IMR-90 (cell line): ENCODE measurements around the gene TMEM269. TPM values are rescaled to one million over a fixed set of nuclear protein-coding genes. Genes with fewer than 3 reads are reported as not detected.

ENCODE experiments used
- ATAC-seq: fragments of 200-7000 bp; cut with Tn5 transposase; 2 replicates; pipeline ENCODE4 v1.9.1; 2020; ENCODE audit warnings: low read depth, mild to moderate bottlenecking, moderate library complexity
- BruUV-seq: library from RNA; stranded (reverse); fragments of 400-500 nt; replicated peaks from 2 replicates; lab custom pipeline; 2021; lab: Mats Ljungman, UMichigan
- CTCF ChIA-PET: fragments of 300-600 bp; formaldehyde crosslinking; extraction: SDS; loops from one replicate; lab custom pipeline; 2021; ENCODE audit warnings: antibody characterized with exemption; lab: Yijun Ruan, JAX
- POLR2A ChIA-PET: fragments of 300-600 bp; sonication (Branson Sonifier 250); formaldehyde crosslinking; loops from one replicate; lab custom pipeline; 2022; ENCODE audit warnings: antibody characterized with exemption; ENCODE audit not compliant: unreplicated experiment; lab: Charles Lee
- DNase-seq: peaks from one replicate; pipeline ENCODE4 v3.0.0; 2013
- H2AFZ ChIP-seq: replicated peaks from 2 replicates; pipeline ENCODE3; 2013; ENCODE audit warnings: low read length, mild to moderate bottlenecking; ENCODE audit not compliant: poor library complexity
- H2AK5ac ChIP-seq: 2 replicates; pipeline ENCODE4 v1.6.1; 2013; ENCODE audit warnings: low read depth, low read length, inconsistent platforms
- H2AK9ac ChIP-seq: replicated peaks from 2 replicates; pipeline ENCODE3; 2013; ENCODE audit warnings: mild to moderate bottlenecking, low read depth, low read length, moderate library complexity; ENCODE audit not compliant: poor library complexity
- H2BK120ac ChIP-seq: 2 replicates; pipeline ENCODE4 v1.6.1; 2013; ENCODE audit warnings: low read depth, low read length, inconsistent platforms
- H2BK15ac ChIP-seq: 3 replicates; pipeline ENCODE4 v1.6.1; 2013; ENCODE audit warnings: low read depth, low read length, inconsistent platforms
- H2BK20ac ChIP-seq: 2 replicates; pipeline ENCODE4 v1.6.1; 2013; ENCODE audit warnings: low read depth, mild to moderate bottlenecking, inconsistent platforms, low read length, moderate library complexity
- H2BK5ac ChIP-seq: 2 replicates; pipeline ENCODE4 v1.6.1; 2013; ENCODE audit warnings: mild to moderate bottlenecking, low read depth, low read length, inconsistent platforms; ENCODE audit not compliant: poor library complexity, severe bottlenecking
- H3K14ac ChIP-seq: replicated peaks from 2 replicates; pipeline ENCODE4 v1.6.1; 2013; ENCODE audit warnings: low read depth, low read length, inconsistent platforms
- H3K18ac ChIP-seq: 2 replicates; pipeline ENCODE4 v1.6.1; 2013; ENCODE audit warnings: low read depth, low read length, control low read depth
- H3K23ac ChIP-seq: 2 replicates; pipeline ENCODE4 v1.6.1; 2013; ENCODE audit warnings: low read depth, low read length, inconsistent platforms
- H3K27ac ChIP-seq: 2 replicates; pipeline ENCODE4 v1.5.1; 2013; ENCODE audit warnings: mild to moderate bottlenecking, control low read depth, low read length; ENCODE audit not compliant: insufficient read depth
- H3K27me3 ChIP-seq: 2 replicates; pipeline ENCODE4 v1.6.1; 2013; ENCODE audit warnings: low read length; ENCODE audit not compliant: control insufficient read depth, insufficient read depth
- H3K36me3 ChIP-seq: 2 replicates; pipeline ENCODE4 v1.6.1; 2013; ENCODE audit warnings: low read length, mixed read lengths; ENCODE audit not compliant: control insufficient read depth, insufficient read depth
- H3K4ac ChIP-seq: 2 replicates; pipeline ENCODE4 v1.6.1; 2013; ENCODE audit warnings: low read depth, low read length, inconsistent platforms
- H3K4me1 ChIP-seq: 2 replicates; pipeline ENCODE4 v1.6.1; 2013; ENCODE audit warnings: low read length, mixed read lengths; ENCODE audit not compliant: control insufficient read depth, insufficient read depth
- H3K4me2 ChIP-seq: 2 replicates; pipeline ENCODE4 v1.6.1; 2013; ENCODE audit warnings: low read depth, mild to moderate bottlenecking, control low read depth, low read length, moderate library complexity
- H3K4me3 ChIP-seq: 2 replicates; pipeline ENCODE4 v1.5.1; 2013; ENCODE audit warnings: low read depth, mild to moderate bottlenecking, control low read depth, low read length, moderate library complexity; ENCODE audit not compliant: insufficient read depth
- H3K56ac ChIP-seq: 2 replicates; pipeline ENCODE4 v1.6.1; 2013; ENCODE audit warnings: low read length, inconsistent platforms; ENCODE audit not compliant: insufficient read depth; ENCODE audit errors: extremely low read depth
- H3K79me1 ChIP-seq, 2 experiments: 2 replicates each; pipeline ENCODE4 v1.6.1; 2013; ENCODE audit warnings: low read length in 2 of 2, inconsistent platforms in 1 of 2, low read depth in 1 of 2
- H3K9ac ChIP-seq: 2 replicates; pipeline ENCODE4 v1.6.1; 2013; ENCODE audit warnings: low read depth, low read length, control low read depth
- H3K9me1 ChIP-seq: 2 replicates; pipeline ENCODE4 v1.6.1; 2013; ENCODE audit warnings: low read length, inconsistent platforms; ENCODE audit not compliant: insufficient read depth
- H3K9me3 ChIP-seq: 2 replicates; pipeline ENCODE4 v1.6.1; 2013; ENCODE audit warnings: low read length; ENCODE audit not compliant: control insufficient read depth, insufficient read depth
- H4K20me1 ChIP-seq: 2 replicates; pipeline ENCODE4 v1.6.1; 2013; ENCODE audit warnings: low read length, inconsistent platforms; ENCODE audit not compliant: insufficient read depth
- H4K5ac ChIP-seq: 2 replicates; pipeline ENCODE4 v1.6.1; 2013; ENCODE audit warnings: mild to moderate bottlenecking, low read depth, low read length, control low read depth
- H4K8ac ChIP-seq, 2 experiments: 2 replicates each; pipeline ENCODE4 v1.6.1; 2013; ENCODE audit warnings: low read depth in 2 of 2, low read length in 2 of 2, control low read depth in 1 of 2, inconsistent platforms in 1 of 2
- H4K91ac ChIP-seq: 2 replicates; pipeline ENCODE4 v1.6.1; 2013; ENCODE audit warnings: low read depth, low read length, inconsistent platforms; ENCODE audit not compliant: insufficient read depth
- BHLHE40 ChIP-seq: fragments of 150-350 bp; IDR thresholded peaks from 2 replicates; pipeline ENCODE4 v1.6.1; 2016; ENCODE audit warnings: mild to moderate bottlenecking, low read depth, low read length
- CEBPB ChIP-seq: IDR thresholded peaks from 2 replicates; pipeline ENCODE4 v1.6.1; 2012; ENCODE audit warnings: low read depth, low read length, improper control_type of control experiment
- FOS ChIP-seq: fragments of 150-350 bp; IDR thresholded peaks from 2 replicates; pipeline ENCODE4 v1.6.1; 2016; ENCODE audit warnings: low read depth, low read length
- MAZ ChIP-seq: IDR thresholded peaks from 2 replicates; pipeline ENCODE4 v1.6.1; 2012; ENCODE audit warnings: low read depth, mild to moderate bottlenecking, low read length, improper control_type of control experiment, moderate library complexity, borderline replicate concordance
- MXI1 ChIP-seq: IDR thresholded peaks from 2 replicates; pipeline ENCODE4 v1.6.1; 2012; ENCODE audit warnings: low read depth, mild to moderate bottlenecking, low read length, moderate library complexity, borderline replicate concordance
- POLR2A ChIP-seq: IDR thresholded peaks from 2 replicates; pipeline ENCODE4 v1.6.1; 2012; ENCODE audit warnings: mild to moderate bottlenecking, low read depth, low read length
- RAD21 ChIP-seq: IDR thresholded peaks from 2 replicates; pipeline ENCODE4 v1.6.1; 2012; ENCODE audit warnings: low read length, improper control_type of control experiment
- SMC3 ChIP-seq: fragments of 150-350 bp; IDR thresholded peaks from 2 replicates; pipeline ENCODE4 v1.6.1; 2016; ENCODE audit warnings: low read depth, mild to moderate bottlenecking, antibody characterized with exemption, low read length, moderate library complexity
- WGBS, 2 experiments: methylation state at CpG; one replicate each; pipeline versions ENCODE4 v1.1.5 to v1.1.7; 2013; ENCODE audit warnings: missing lambda C conversion rate in 2 of 2; ENCODE audit not compliant: insufficient read length in 1 of 2; ENCODE audit errors: extremely low coverage in 2 of 2; 5-methylcytosine and 5-hydroxymethylcytosine counted together
- dilution Hi-C: fragments of 300-500 bp; cut with HindIII; formaldehyde crosslinking; loops from one replicate; pipeline ENCODE4 v1.14.3; 2018; ENCODE audit warnings: low sequenced_read_pairs; ENCODE audit not compliant: unreplicated experiment
- in situ Hi-C: fragments of 300-500 bp; cut with MboI; formaldehyde crosslinking; loops from 3 replicates; pipeline ENCODE4 v1.14.3; 2019; ENCODE audit warnings: low sequenced_read_pairs, inconsistent platforms, mixed read lengths
- intact Hi-C: fragments of 100-400 bp; cut with micrococcal nuclease; formaldehyde crosslinking; loops from 2 replicates; pipeline ENCODE4 v1.10.0; 2022
- polyA plus RNA-seq, 3 experiments: library from polyadenylated mRNA; depleted of rRNA; stranded (reverse); fragments of >200 nt; gene quantifications; 2 replicates each; pipeline ENCODE4 v1.2.3, GENCODE V29; 2012; ENCODE audit warnings: low replicate concordance in 1 of 3
- total RNA-seq: library from RNA; depleted of rRNA; stranded (reverse); fragments of >200 nt; gene quantifications from 2 replicates; pipeline ENCODE4 v1.2.3, GENCODE V29; 2012

Gene TMEM269
- total and polyA plus RNA-seq, 2 of the 4 experiments (the other 2 are of a cell fraction) = not detected

DNA sequence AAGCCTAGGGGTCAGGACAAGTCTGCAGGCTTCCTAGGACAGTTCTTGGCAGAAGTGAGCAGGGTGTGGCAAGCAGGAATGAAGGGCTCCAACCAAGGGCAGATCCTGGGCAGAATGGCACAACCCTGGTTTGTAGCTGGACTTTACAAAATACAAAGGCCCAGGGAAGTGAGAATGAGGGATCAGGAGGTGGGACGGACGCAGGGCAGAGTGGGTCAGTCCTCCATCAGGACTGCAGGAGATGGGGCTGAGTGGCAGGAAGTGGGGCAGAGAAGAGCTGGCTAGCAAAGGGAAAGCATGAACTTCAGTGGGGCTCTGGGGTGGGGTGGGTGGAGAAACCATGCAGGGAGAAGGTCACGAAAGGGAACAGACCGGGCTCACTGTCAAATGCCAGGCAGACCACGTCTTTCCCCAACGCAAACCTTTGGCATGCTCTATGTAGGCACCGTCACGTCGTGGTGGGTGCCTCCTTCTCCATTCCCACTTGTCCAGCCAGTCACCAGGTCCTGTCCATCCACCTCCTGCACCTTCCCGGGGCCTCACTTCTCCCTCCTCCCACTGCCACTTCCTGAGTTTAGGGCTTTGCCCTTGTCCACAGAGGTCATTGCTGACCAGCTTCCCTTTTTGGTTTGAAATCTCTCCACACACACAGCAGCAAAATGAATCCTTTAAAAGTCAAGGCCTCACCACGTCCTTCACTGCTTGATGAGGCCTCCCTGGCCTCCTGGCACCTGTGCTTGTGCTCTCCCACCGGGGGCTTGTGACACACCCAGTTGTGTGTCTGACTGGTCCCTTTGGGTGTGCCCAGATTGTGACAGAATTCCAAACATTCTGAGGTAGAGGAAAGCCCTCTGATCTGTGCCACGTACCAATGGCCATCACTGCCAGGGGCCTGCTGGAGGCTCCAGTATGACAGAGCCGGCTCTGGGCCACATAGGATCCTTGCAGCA is 36.1 kb upstream of the TMEM269 start (continued):
- no peak for TF ChIP-seq FOS
- TF ChIP-seq POLR2A = no peak

DNA sequence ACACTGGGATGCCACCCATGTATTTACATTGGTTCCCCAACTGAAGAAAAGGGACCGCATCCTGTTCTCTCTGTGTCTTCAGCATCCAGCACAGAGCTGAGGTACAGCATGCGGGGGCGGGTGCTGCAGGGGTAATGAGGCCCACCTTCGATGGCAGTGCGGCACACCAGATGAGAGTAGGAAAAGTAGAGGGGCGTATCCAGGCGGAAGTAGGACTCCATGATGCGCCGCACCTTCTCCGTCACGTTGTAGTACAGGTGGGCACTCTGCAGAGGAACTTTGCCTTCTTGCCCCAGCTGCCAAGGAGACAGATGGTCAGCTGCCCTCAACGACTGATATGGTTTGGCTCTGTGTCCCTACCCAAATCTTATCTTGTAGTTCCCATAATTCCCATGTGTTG is 34.8 kb upstream of the TMEM269 start:
- no peak overlapping the region for H4K5ac ChIP-seq
- no peak overlapping the region for H3K56ac ChIP-seq
- in situ Hi-C loops = no loop called here
- peaks cover 73% of the 10 kb centered on the region for H3K36me3 ChIP-seq
- H3K23ac ChIP-seq = no peak overlapping the region
- no peak overlapping the region for H3K9ac ChIP-seq
- no peaks in the 10 kb centered on the region for H3K27me3 ChIP-seq
- no TSS peak for BruUV-seq
- no peak overlapping the region for H3K4ac ChIP-seq
- TF ChIP-seq RAD21 (no peak), MAZ (no peak), SMC3 (no peak), POLR2A (no peak), MXI1 (no peak), BHLHE40 (no peak), CEBPB (no peak), FOS (no peak)
- H2AK5ac ChIP-seq = no peak overlapping the region
- H3K18ac ChIP-seq = no peak overlapping the region
- H2AFZ ChIP-seq = no peak overlapping the region
- H3K4me1 ChIP-seq = peaks cover 3% of the 10 kb centered on the region
- H3K9me1 ChIP-seq = peaks cover 17% of the 10 kb centered on the region
- ATAC-seq (no peak), DNase-seq (no peak)
- H3K14ac ChIP-seq = no peak overlapping the region
- dilution Hi-C loops = no loop called here
- no peak overlapping the region for H2AK9ac ChIP-seq
- H3K79me1 ChIP-seq = peaks cover 19 to 29% of the 10 kb centered on the region in 2 experiments
- POLR2A ChIA-PET = no interaction called here
- no peak overlapping the region for H3K27ac ChIP-seq
- no peak overlapping the region for H4K91ac ChIP-seq
- H4K8ac ChIP-seq = no peak overlapping the region
- H4K20me1 ChIP-seq = peaks cover 27% of the 10 kb centered on the region
- no peaks in the 10 kb centered on the region for H3K9me3 ChIP-seq
- H3K4me3 ChIP-seq = no peak overlapping the region
- CTCF ChIA-PET = no interaction called here
- H2BK15ac ChIP-seq = no peak overlapping the region
- intact Hi-C loops = no loop called here
- H2BK5ac ChIP-seq = no peak overlapping the region
- H2BK20ac ChIP-seq = no peak overlapping the region
- H2BK120ac ChIP-seq = no peak overlapping the region
- 97% methylated on average over 9 of the region's 12 CpGs; no CpG with 5 or more reads in 1 of the 2 experiments for WGBS, 2 experiments
- H3K4me2 ChIP-seq = no peak overlapping the region
